ENCODE measurements around the gene LDB3.

DNA sequence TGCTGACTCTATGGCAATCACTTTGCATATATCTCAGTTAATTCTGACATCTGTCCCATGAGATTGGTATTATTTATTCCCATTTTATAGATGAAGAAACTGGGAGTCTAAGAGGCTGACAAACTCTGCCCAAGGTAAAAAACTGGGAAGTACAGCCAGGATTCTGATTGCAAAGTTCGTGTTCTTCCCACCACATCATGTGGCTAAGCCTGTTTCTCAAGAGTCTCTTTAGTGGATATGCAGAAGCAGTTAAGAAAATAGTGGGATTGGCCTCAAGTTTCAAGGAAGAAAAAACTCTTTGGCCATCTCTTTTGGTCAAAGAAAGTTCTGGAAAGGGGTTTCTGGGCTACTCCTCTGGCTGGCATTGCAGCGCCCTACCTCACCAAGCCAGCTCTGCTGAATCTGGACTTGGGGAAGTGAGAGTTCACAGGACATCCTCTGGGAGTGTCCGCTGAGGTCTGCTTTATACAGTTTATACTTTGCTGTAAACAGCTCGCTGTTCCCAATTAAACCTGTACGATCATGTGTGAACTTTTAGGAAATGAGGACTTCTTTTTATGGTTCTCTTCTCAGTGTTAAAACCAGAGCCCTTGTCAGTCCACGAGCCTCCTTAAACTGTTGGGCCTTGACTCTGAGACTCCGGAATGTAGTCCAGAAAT is 75.9 kb downstream of the LDB3 start:
- TF ChIP-seq, protein P1, sequence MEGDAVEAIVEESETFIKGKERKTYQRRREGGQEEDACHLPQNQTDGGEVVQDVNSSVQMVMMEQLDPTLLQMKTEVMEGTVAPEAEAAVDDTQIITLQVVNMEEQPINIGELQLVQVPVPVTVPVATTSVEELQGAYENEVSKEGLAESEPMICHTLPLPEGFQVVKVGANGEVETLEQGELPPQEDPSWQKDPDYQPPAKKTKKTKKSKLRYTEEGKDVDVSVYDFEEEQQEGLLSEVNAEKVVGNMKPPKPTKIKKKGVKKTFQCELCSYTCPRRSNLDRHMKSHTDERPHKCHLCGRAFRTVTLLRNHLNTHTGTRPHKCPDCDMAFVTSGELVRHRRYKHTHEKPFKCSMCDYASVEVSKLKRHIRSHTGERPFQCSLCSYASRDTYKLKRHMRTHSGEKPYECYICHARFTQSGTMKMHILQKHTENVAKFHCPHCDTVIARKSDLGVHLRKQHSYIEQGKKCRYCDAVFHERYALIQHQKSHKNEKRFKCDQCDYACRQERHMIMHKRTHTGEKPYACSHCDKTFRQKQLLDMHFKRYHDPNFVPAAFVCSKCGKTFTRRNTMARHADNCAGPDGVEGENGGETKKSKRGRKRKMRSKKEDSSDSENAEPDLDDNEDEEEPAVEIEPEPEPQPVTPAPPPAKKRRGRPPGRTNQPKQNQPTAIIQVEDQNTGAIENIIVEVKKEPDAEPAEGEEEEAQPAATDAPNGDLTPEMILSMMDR (IDR thresholded peaks at IDR 0.05; ENCODE audit: borderline replicate concordance, extremely low read depth, low read length, poor library complexity, severe bottlenecking), result no peak
- no peak for TF ChIP-seq EZH2 (IDR thresholded peaks at IDR 0.05; ENCODE audit: borderline replicate concordance, low read depth, low read length, severe bottlenecking)
